H9 (cell line): ENCODE measurements around the gene NAIF1. TPM values are rescaled to one million over a fixed set of nuclear protein-coding genes. Genes with fewer than 3 reads are reported as not detected.
A peak's percentile ranks its signal among the peaks of the same experiment; 100 is the strongest.

Source experiments
- DNase-seq: peaks from one replicate; pipeline ENCODE4 v3.0.0-alpha.2; 2017
- H2AFZ ChIP-seq: one replicate; pipeline ENCODE4 v1.6.1; 2013; ENCODE audit warnings: mild to moderate bottlenecking, low read length, control low read depth, moderate library complexity
- H2AK5ac ChIP-seq: 2 replicates; pipeline ENCODE4 v1.6.1; 2013; ENCODE audit warnings: low read length, control low read depth, mixed read lengths; ENCODE audit not compliant: insufficient read length
- H2BK120ac ChIP-seq: one replicate; pipeline ENCODE4 v1.6.1; 2013; ENCODE audit warnings: low read depth, mild to moderate bottlenecking, low read length, control low read depth, inconsistent platforms; ENCODE audit not compliant: poor library complexity, severe bottlenecking
- H2BK12ac ChIP-seq: 2 replicates; pipeline ENCODE4 v1.6.1; 2013; ENCODE audit warnings: low read length, control low read depth, mixed read lengths, low read depth; ENCODE audit not compliant: insufficient read length
- H2BK15ac ChIP-seq: 2 replicates; pipeline ENCODE4 v1.6.1; 2013; ENCODE audit warnings: low read depth, low read length, control low read depth
- H2BK20ac ChIP-seq: one replicate; pipeline ENCODE4 v1.6.1; 2013; ENCODE audit warnings: low read depth, mild to moderate bottlenecking, low read length, control low read depth, inconsistent platforms; ENCODE audit not compliant: poor library complexity, severe bottlenecking
- H2BK5ac ChIP-seq: 2 replicates; pipeline ENCODE4 v1.6.1; 2013; ENCODE audit warnings: low read length, control low read depth, mixed read lengths; ENCODE audit not compliant: insufficient read length
- H3K14ac ChIP-seq: 2 replicates; pipeline ENCODE4 v1.6.1; 2013; ENCODE audit warnings: low read length, control low read depth; ENCODE audit not compliant: insufficient read depth
- H3K18ac ChIP-seq: 2 replicates; pipeline ENCODE4 v1.6.1; 2013; ENCODE audit warnings: low read depth, mild to moderate bottlenecking, mixed read lengths, low read length, control low read depth; ENCODE audit not compliant: insufficient read length
- H3K23ac ChIP-seq: 2 replicates; pipeline ENCODE4 v1.6.1; 2013; ENCODE audit warnings: low read length, control low read depth, mixed read lengths, low read depth; ENCODE audit not compliant: insufficient read length
- H3K23me2 ChIP-seq: 2 replicates; pipeline ENCODE4 v1.6.1; 2013; ENCODE audit warnings: low read depth, mild to moderate bottlenecking, mixed read lengths, low read length, control low read depth; ENCODE audit not compliant: insufficient read length, poor library complexity, severe bottlenecking
- H3K27ac ChIP-seq: 2 replicates; pipeline ENCODE4 v1.5.1; 2013; ENCODE audit warnings: low read length, control low read depth, mixed read lengths, low read depth; ENCODE audit not compliant: insufficient read length
- H3K27me3 ChIP-seq: 2 replicates; pipeline ENCODE4 v1.6.1; 2013; ENCODE audit warnings: low read length, control low read depth, inconsistent platforms; ENCODE audit not compliant: insufficient read depth
- H3K4ac ChIP-seq: 2 replicates; pipeline ENCODE4 v1.6.1; 2013; ENCODE audit warnings: low read depth, mild to moderate bottlenecking, control low read depth, inconsistent platforms, low read length, moderate library complexity
- H3K4me1 ChIP-seq: 2 replicates; pipeline ENCODE4 v1.6.1; 2013; ENCODE audit warnings: low read length, control low read depth, inconsistent platforms; ENCODE audit not compliant: insufficient read depth
- H3K4me2 ChIP-seq: 2 replicates; pipeline ENCODE4 v1.6.1; 2013; ENCODE audit warnings: low read length, control low read depth, mixed read lengths; ENCODE audit not compliant: insufficient read length, insufficient read depth
- H3K56ac ChIP-seq: 2 replicates; pipeline ENCODE4 v1.6.1; 2013; ENCODE audit warnings: low read depth, mild to moderate bottlenecking, mixed read lengths, low read length, control low read depth; ENCODE audit not compliant: insufficient read length
- H3K79me1 ChIP-seq: 2 replicates; pipeline ENCODE4 v1.6.1; 2013; ENCODE audit warnings: low read depth, mild to moderate bottlenecking, moderate library complexity, low read length, control low read depth, inconsistent platforms; ENCODE audit not compliant: insufficient read depth, poor library complexity, severe bottlenecking
- H3K79me2 ChIP-seq: 2 replicates; pipeline ENCODE4 v1.6.1; 2013; ENCODE audit warnings: low read length, control low read depth, inconsistent platforms; ENCODE audit not compliant: insufficient read depth
- H3K9ac ChIP-seq: 2 replicates; pipeline ENCODE4 v1.6.1; 2013; ENCODE audit warnings: low read length, control low read depth, mixed read lengths; ENCODE audit not compliant: insufficient read length; ENCODE audit errors: extremely low read depth
- H3K9me3 ChIP-seq: one replicate; pipeline ENCODE4 v1.6.1; 2013; ENCODE audit warnings: low read depth, low read length, inconsistent platforms; ENCODE audit not compliant: control insufficient read depth
- H3T11ph ChIP-seq: one replicate; pipeline ENCODE4 v1.6.1; 2013; ENCODE audit warnings: mild to moderate bottlenecking, low read length, control low read depth, inconsistent platforms
- H4K20me1 ChIP-seq: one replicate; pipeline ENCODE4 v1.6.1; 2013; ENCODE audit not compliant: control insufficient read depth, insufficient read length, insufficient read depth
- H4K5ac ChIP-seq: 2 replicates; pipeline ENCODE4 v1.6.1; 2013; ENCODE audit warnings: low read depth, mild to moderate bottlenecking, mixed read lengths, low read length, control low read depth; ENCODE audit not compliant: insufficient read length
- H4K8ac ChIP-seq: replicated peaks from 2 replicates; pipeline ENCODE4 v1.6.1; 2013; ENCODE audit warnings: low read length, control low read depth, mixed read lengths, low read depth; ENCODE audit not compliant: insufficient read length
- H4K91ac ChIP-seq: 2 replicates; pipeline ENCODE4 v1.6.1; 2013; ENCODE audit warnings: low read depth, mild to moderate bottlenecking, moderate library complexity, mixed read lengths, low read length, control low read depth; ENCODE audit not compliant: insufficient read length
- H3K27ac Mint-ChIP-seq, 3 experiments: 2 replicates in 2 of 3; 3 replicates in 1 of 3; pipeline ENCODE4 v1.8.0; 2020 to 2021; ENCODE audit warnings: mixed read lengths in 3 of 3, mild to moderate bottlenecking in 1 of 3, moderate library complexity in 1 of 3
- H3K27me3 Mint-ChIP-seq: 2 replicates; pipeline ENCODE4 v1.8.0; 2021; ENCODE audit warnings: low read depth, mild to moderate bottlenecking, moderate library complexity, mixed read lengths
- H3K36me3 Mint-ChIP-seq, 3 experiments: 2 replicates in 2 of 3; 3 replicates in 1 of 3; pipeline ENCODE4 v1.8.0; 2020 to 2021; ENCODE audit warnings: low read depth in 3 of 3, mixed read lengths in 3 of 3; ENCODE audit not compliant: insufficient read depth in 1 of 3
- H3K4me1 Mint-ChIP-seq, 2 experiments: 2 replicates each; pipeline ENCODE4 v1.8.0; 2020; ENCODE audit warnings: mixed read lengths in 2 of 2
- H3K4me3 Mint-ChIP-seq, 2 experiments: 2 replicates in 1 of 2; 3 replicates in 1 of 2; pipeline ENCODE4 v1.8.0; 2020 to 2021; ENCODE audit warnings: mild to moderate bottlenecking in 2 of 2, mixed read lengths in 2 of 2, moderate library complexity in 1 of 2
- H3K9me3 Mint-ChIP-seq, 2 experiments: 2 replicates in 1 of 2; 3 replicates in 1 of 2; pipeline ENCODE4 v1.8.0; 2020; ENCODE audit warnings: mild to moderate bottlenecking in 2 of 2, mixed read lengths in 2 of 2, moderate library complexity in 1 of 2
- WGBS: extraction: QIAGEN DNeasy Blood & Tissue Kit; methylation state at CpG from one replicate; pipeline ENCODE4 v1.1.7; 2013; ENCODE audit warnings: missing lambda C conversion rate, low lambda C conversion rate, mixed read lengths; ENCODE audit not compliant: insufficient read length; ENCODE audit errors: extremely low coverage; 5-methylcytosine and 5-hydroxymethylcytosine counted together
- total RNA-seq: library from RNA; stranded (reverse); gene quantifications from 2 replicates; pipeline ENCODE4 v1.2.1, GENCODE V29; 2021
- TF ChIP-seq, protein P1 (sequence below): fragments of 200-600 bp; sonication (generic); conservative IDR thresholded peaks from 3 replicates; pipeline ENCODE4 v1.8.0; 2021; ENCODE audit warnings: antibody characterized with exemption, mild to moderate bottlenecking

NAIF1 gene
- total RNA-seq, 1 experiment from 2014 or later: 6.3 TPM

DNA sequence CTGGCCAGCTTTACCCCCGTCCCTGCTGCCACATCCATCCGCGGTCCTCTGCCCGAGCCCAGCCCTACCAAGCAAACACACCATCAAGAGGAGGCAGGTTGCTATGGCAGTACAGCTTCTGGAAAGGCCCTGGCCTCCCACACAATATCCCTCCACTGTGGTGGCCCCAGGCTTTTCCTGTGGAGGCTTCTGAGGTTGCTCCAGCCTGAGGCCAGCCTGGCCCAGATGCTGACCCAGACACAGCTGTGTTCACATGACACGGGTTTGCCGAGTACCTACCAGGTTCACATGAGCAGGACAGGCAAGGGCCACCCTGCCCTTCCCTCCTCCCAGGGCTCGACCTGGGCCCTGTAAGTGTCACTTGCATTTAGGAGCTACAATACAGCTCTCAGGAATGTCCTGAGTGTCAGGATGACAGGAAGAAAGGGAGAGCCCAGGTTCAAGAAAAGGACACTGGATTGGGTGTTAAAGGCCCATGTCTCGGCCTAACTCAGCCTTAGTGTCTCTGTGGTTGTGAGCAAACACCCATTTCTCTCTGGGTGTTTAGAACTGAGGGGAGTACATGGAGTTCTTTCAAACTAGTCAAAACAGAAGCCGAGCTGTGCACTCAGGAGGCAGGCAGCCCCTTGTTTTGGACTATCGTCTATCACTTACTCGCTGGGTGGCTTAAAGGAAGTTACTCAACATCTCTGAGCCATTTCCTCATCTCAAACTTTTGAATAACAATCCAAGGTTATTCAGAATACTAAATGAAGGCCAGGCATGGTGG lies 40.2 kb downstream of the NAIF1 start:
- Histone ChIP-seq H2AK5ac (no peak overlapping the region), H3T11ph (no peak overlapping the region), H3K4ac (no peak overlapping the region), H3K79me1 (no peaks in the 10 kb centered on the region), H4K20me1 (no peaks in the 10 kb centered on the region), H3K4me2 (no peak overlapping the region), H2AFZ (no peak overlapping the region), H3K18ac (no peak overlapping the region), H3K56ac (no peak overlapping the region), H3K79me2 (no peaks in the 10 kb centered on the region), H3K27me3 (no peaks in the 10 kb centered on the region), H3K23ac (no peak overlapping the region), H2BK20ac (no peak overlapping the region), H2BK12ac (no peak overlapping the region), H2BK120ac (no peak overlapping the region), H3K27ac (no peak overlapping the region), H2BK15ac (no peak overlapping the region), H4K8ac (no peak overlapping the region), H4K5ac (no peak overlapping the region), H3K23me2 (no peaks in the 10 kb centered on the region), H3K14ac (no peak overlapping the region), H3K9me3 (no peaks in the 10 kb centered on the region), H3K4me1 (no peaks in the 10 kb centered on the region), H3K9ac (no peak overlapping the region), H2BK5ac (no peak overlapping the region), H4K91ac (no peak overlapping the region)
- peaks cover 2% of the 10 kb centered on the region; the same call in 1 of the 2 replicates for H3K27me3 Mint-ChIP-seq
- no CpG with 5 or more reads among the region's 11 CpGs for WGBS
- H3K27ac Mint-ChIP-seq: peak overlapping the region in 2 of 3 experiments; percentile 46 to 80; a peak in 2 of 7 replicates
- H3K4me1 Mint-ChIP-seq: peaks cover 2 to 3% of the 10 kb centered on the region in 2 experiments; a peak in 1 of 4 replicates
- no peak overlapping the region for H3K4me3 Mint-ChIP-seq
- no peaks in the 10 kb centered on the region for H3K9me3 Mint-ChIP-seq
- TF ChIP-seq, protein P1, sequence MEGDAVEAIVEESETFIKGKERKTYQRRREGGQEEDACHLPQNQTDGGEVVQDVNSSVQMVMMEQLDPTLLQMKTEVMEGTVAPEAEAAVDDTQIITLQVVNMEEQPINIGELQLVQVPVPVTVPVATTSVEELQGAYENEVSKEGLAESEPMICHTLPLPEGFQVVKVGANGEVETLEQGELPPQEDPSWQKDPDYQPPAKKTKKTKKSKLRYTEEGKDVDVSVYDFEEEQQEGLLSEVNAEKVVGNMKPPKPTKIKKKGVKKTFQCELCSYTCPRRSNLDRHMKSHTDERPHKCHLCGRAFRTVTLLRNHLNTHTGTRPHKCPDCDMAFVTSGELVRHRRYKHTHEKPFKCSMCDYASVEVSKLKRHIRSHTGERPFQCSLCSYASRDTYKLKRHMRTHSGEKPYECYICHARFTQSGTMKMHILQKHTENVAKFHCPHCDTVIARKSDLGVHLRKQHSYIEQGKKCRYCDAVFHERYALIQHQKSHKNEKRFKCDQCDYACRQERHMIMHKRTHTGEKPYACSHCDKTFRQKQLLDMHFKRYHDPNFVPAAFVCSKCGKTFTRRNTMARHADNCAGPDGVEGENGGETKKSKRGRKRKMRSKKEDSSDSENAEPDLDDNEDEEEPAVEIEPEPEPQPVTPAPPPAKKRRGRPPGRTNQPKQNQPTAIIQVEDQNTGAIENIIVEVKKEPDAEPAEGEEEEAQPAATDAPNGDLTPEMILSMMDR: no peak
- no peak for DNase-seq
- H3K36me3 Mint-ChIP-seq: no peaks in the 10 kb centered on the region
